ENCODE data around the gene YIPF6. TPM values are rescaled to one million over a fixed set of nuclear protein-coding genes. Genes with fewer than 3 reads are reported as not detected.
A peak's percentile ranks its signal among the peaks of the same experiment; 100 is the strongest.
"Not testable (repeated sequence)": the region's sequence is repeated elsewhere in the genome, so short reads cannot be mapped to it uniquely, and the experiment has no call there.

The YIPF6 gene, protein sequence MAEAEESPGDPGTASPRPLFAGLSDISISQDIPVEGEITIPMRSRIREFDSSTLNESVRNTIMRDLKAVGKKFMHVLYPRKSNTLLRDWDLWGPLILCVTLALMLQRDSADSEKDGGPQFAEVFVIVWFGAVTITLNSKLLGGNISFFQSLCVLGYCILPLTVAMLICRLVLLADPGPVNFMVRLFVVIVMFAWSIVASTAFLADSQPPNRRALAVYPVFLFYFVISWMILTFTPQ
- total RNA-seq = 29.4 TPM
- long read RNA-seq, full-length matches to known transcripts = 31 of 35 reads
- long read RNA-seq, partial matches to known transcripts = 1 of 35 reads
- long read RNA-seq, other reads (novel, unspliced or antisense) = 3 of 35 reads

- peak; percentile 93 for DNase-seq (ENCODE audit: low spot score)
- intact Hi-C loops (cut with DNase I) = no loop called here
Observed at GRCh38 chrX:68498508-68499379, at the start of gene YIPF6. YIPF6 (plus strand) TSS chrX:68499051; CDS start chrX:68499067, 16 bp downstream.

- intact Hi-C loops (cut with DNase I) = no loop called here
- DNase-seq (ENCODE audit: low spot score) = no peak
Observed at GRCh38 chrX:68451720-68452119, 47.1 kb upstream of the YIPF6 start.

DNA sequence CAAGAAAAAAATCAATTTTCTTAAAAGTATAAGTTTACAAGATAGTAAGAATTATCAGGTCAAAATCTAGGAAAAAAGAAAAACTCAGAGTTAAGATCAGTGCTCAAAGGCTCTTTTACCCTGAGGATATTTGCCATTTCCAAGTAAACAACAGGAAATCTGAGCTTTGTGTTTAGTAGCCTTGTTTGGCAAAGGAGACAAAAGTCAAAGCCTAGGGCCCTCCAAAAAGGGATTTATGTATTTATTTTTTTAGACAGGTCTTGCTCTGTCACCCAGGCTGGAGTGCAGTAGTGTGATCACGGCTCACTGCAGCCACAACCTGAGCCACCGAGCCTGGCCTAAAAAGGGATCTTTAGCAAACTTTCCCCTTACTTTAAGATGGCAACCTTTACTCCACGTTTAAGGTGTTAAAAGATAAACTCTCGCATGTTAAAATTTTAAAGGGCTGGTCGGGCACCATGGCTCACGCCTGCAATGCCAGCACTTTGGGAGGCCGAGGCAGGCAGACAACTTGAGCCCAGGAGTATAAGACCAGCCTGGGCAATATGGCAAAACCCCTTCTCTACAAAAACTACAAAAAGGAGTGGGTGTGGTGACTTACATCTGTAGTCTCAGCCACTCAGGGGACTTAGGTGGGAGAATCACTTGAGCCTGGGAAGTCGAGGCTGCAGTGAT is 44.2 kb upstream of the YIPF6 start:
- no peak for DNase-seq (ENCODE audit: low spot score)
- intact Hi-C loops (cut with DNase I) = no loop called here

- intact Hi-C loops (cut with DNase I) = no loop called here
Observed at GRCh38 chrX:68455151-68455510, 43.7 kb upstream of the YIPF6 start.

GRCh38 chrX:68461093-68461492 is 37.8 kb upstream of the YIPF6 start:
- intact Hi-C loops (cut with DNase I) = loop anchor here (5.0 kb wide), 1 partner anchor 264 kb away; no protein-coding TSS in a partner anchor
- DNase-seq (ENCODE audit: low spot score) = no peak

More at GRCh38 chrX:68455151-68455510, 43.7 kb upstream of the YIPF6 start:
- DNase-seq (ENCODE audit: low spot score) = no peak

DNA sequence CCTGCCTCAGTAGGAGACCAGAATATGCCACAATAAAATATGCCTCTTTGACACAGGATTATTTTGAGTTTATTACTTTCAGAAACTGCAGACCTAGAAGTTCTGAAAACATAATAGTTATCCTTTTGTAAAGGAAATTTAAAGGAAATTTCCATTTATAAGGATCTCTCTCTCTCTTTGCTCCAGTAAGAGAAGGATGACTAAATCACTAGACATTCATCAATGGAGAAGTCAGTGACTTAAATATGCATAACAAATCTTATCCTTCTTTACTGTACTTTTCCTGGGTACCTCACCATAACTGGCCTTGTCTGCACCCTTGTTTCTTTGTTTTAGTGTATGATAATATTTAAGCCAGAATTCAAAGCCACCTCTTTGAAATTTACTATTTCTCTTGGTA is 37.3 kb upstream of the YIPF6 start:
- DNase-seq (ENCODE audit: low spot score) = no peak
- intact Hi-C loops (cut with DNase I) = loop anchor here (5.0 kb wide), 1 partner anchor 264 kb away; no protein-coding TSS in a partner anchor

DNA sequence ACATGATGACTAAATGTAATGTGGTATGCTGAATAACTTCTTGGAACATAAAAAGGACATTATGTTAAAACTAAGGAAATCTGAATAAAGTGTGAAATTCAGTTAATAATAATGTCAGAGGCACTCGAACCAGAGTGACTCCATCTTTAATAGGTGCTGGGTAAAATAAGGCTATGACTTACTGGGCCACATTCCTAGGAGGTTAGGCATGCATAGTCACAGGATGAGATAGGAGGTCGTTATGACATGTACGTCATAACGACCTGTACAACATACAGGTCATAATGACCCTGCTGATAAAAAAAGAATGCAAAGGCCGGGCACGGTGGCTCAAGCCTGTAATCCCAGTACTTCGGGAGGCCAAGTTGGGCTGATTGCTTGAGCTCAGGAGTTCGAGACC is 36.7 kb upstream of the YIPF6 start:
- intact Hi-C loops (cut with DNase I) = loop anchor here (5.0 kb wide), 1 partner anchor 265 kb away; no protein-coding TSS in a partner anchor
- DNase-seq (ENCODE audit: low spot score) = no peak

GRCh38 chrX:68462653-68463052 is 36.2 kb upstream of the YIPF6 start:
- intact Hi-C loops (cut with DNase I) = loop anchor here (5.0 kb wide), 1 partner anchor 265 kb away; no protein-coding TSS in a partner anchor

DNA sequence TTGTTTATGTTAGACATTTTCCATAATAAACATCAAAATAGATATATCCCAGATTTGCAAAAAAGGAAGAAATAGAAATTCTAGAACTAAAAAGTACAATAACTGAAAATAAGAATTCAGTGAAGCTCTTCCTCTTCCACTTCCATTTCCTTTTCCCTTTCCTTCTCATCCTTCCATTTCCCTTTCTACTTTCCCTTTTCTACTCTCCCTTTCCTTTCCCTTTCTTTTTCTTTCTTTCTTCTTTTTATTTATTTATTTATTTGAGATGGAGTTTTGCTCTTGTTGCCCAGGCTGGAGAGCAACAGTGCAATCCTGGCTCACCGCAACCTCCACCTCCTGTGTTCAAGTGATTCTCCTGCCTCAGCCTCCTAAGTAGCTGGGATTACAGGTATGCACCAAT is 35.0 kb upstream of the YIPF6 start:
- intact Hi-C loops (cut with DNase I) = loop anchor here (5.0 kb wide), 1 partner anchor 267 kb away; no protein-coding TSS in a partner anchor
- DNase-seq (ENCODE audit: low spot score) = no peak

More at GRCh38 chrX:68462653-68463052, 36.2 kb upstream of the YIPF6 start:
- DNase-seq (ENCODE audit: low spot score) = no peak

GRCh38 chrX:68464796-68465195 is 34.1 kb upstream of the YIPF6 start:
- no peak for DNase-seq (ENCODE audit: low spot score)
- intact Hi-C loops (cut with DNase I) = loop anchor here (5.0 kb wide), 1 partner anchor 267 kb away; no protein-coding TSS in a partner anchor

GRCh38 chrX:68480969-68481368 is 17.9 kb upstream of the YIPF6 start:
- DNase-seq (ENCODE audit: low spot score) = no peak
- intact Hi-C loops (cut with DNase I) = no loop called here

- intact Hi-C loops (cut with DNase I); DNase-seq (ENCODE audit: low spot score): not testable (repeated sequence)
Observed at GRCh38 chrX:68486198-68486597, 12.7 kb upstream of the YIPF6 start.

DNA sequence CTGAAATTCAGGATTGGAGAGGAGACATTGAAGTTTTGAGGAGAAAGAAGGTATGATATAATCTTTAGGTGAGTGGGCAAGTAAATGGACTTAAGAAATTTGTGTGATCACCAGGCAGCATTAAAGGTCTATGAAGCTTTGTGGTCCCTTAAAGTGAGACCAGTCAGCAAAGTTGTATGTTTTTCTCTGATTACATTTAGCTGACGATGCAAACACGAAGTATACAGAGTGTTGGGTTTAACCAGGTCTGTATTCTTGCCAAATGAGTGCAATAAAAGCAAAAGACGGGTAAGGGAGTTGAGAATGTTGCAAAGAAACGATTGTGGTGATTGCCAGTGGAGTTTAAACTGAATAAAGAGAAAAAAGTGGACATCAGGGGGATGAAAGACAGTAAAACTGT is 11.6 kb upstream of the YIPF6 start:
- intact Hi-C loops (cut with DNase I) = no loop called here
- no peak for DNase-seq (ENCODE audit: low spot score)

DNA sequence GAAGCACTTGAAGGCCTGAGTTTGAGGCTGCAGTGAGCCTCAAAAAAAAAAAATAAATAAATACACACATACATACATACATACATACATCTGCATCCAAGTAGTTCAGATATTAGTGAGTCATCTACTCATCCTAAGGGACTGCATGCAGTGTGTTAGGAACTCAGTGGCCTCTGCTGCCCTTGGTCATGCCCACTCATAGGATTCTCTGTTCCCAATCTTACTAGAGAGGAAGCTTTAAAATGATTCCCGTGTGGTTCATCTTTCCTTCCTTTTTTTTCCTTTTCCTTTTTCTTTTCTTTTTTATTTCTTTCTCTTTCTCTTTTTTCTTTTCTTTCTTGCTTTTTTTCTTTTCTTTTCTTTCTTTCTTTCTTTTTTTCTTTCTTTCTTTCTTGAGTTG is 10.9 kb upstream of the YIPF6 start:
- intact Hi-C loops (cut with DNase I) = no loop called here
- no peak for DNase-seq (ENCODE audit: low spot score)

DNA sequence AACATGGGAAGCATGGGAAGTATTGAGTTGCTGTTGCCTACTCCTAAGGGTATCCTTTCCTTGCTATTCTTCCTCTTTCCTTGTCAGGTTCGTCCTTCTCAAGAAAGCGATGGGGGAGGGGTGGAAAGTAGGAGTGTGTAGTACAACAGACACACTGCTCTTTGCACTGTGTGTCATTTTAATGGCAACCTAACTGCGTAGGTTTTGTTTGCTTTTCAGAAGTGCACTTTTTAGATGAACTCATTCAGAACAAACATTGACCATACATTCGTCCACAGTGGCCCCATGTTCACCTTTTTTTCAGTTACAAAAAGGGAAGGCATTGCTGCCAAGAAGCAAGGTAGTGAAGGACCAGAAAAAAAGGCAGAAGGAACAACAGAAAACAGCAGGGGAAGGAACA is 10.2 kb upstream of the YIPF6 start:
- intact Hi-C loops (cut with DNase I) = no loop called here
- DNase-seq (ENCODE audit: low spot score) = no peak

GRCh38 chrX:68490644-68491043 is 8.2 kb upstream of the YIPF6 start:
- DNase-seq (ENCODE audit: low spot score) = no peak
- intact Hi-C loops (cut with DNase I) = no loop called here

- intact Hi-C loops (cut with DNase I) = no loop called here
- DNase-seq (ENCODE audit: low spot score) = no peak
Observed at GRCh38 chrX:68492583-68492982, 6.3 kb upstream of the YIPF6 start.

DNA sequence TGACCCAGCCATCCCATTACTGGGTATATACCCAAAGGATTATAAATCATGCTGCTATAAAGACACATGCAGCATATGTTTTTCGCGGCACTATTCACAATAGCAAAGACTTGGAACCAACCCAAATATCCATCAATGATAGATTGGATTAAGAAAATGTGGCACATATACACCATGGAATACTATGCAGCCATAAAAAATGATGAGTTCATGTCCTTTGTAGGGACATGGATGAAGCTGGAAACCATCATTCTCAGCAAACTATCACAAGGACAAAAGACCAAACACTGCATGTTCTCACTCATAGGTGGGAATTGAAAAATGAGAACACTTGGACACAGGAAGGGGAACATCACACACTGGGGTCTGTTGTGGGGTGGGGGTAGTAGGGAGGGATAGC is 5.1 kb upstream of the YIPF6 start:
- intact Hi-C loops (cut with DNase I); DNase-seq (ENCODE audit: low spot score): not testable (repeated sequence)

- DNase-seq (ENCODE audit: low spot score) = no peak
- intact Hi-C loops (cut with DNase I) = no loop called here
Observed at GRCh38 chrX:68498044-68498507, 775 bp upstream of the YIPF6 start.
